ENCODE measurements around the gene MPHOSPH9.
"Not testable (repeated sequence)": the region's sequence is repeated elsewhere in the genome, so short reads cannot be mapped to it uniquely, and the experiment has no call there.

MPHOSPH9 gene

DNA sequence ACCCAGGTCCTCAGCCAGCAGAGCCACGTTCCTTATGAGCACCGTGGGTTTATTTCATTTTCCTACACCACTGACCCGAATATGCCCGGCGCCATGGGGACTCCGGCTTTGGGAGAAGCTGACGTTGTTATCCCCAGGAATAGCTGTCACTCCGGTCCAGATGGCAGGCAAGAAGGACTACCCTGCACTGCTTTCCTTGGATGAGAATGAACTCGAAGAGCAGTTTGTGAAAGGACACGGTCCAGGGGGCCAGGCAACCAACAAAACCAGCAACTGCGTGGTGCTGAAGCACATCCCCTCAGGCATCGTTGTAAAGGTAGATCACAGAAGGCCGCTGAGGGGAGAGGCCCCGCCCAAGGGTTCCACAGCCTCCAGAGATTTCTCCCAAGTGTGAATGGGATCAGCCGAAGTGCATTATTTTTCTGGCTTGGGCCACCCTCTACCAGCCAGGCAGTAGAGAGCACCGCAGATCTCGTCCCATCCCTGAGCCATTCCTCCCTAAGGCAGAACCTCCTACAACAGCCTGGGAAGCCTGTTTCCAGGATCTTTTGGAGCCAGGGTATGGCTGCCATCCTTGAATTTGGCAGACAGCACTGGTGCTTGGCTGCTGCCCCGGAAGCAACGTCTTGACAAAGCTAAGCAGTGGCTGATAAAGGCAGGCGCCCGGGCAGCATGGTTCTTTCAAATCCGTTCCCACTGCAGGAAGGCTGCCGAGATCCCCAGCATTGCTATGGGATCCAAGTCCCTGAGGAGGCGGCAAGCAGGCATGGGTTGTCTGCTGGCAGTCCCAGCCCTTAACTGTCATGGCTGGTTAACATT, 20.9 kb upstream of the MPHOSPH9 start:
- H3K9ac ChIP-seq (ENCODE audit: low read depth, low read length, poor library complexity): no peak overlapping the region
- no peaks in the 10 kb centered on the region for H3K4me1 ChIP-seq (ENCODE audit: control insufficient read depth in 2 of 2, insufficient read depth in 1 of 2, low read depth in 1 of 2, low read length in 2 of 2)
- no peak overlapping the region for H3K4me3 ChIP-seq (ENCODE audit: low read length in 2 of 2)
- no peak overlapping the region for H2BK120ac ChIP-seq (ENCODE audit: low read depth, low read length)
- H3K79me1 ChIP-seq (ENCODE audit: low read depth, low read length): peaks cover 10% of the 10 kb centered on the region
- H2AK5ac ChIP-seq (ENCODE audit: low read depth, low read length): no peak overlapping the region
- H3K4ac ChIP-seq (ENCODE audit: low read length): no peak overlapping the region
- H3K14ac ChIP-seq (ENCODE audit: low read length): no peak overlapping the region
- no peak overlapping the region for H2BK12ac ChIP-seq (ENCODE audit: low read length)
- H3K27ac ChIP-seq (replicated peaks; ENCODE audit: low read length): no peak overlapping the region
- H2BK5ac ChIP-seq (ENCODE audit: low read length): no peak overlapping the region
- H3K36me3 ChIP-seq (replicated peaks in 1 of 2; ENCODE audit: control insufficient read depth in 2 of 2, insufficient read depth in 2 of 2, low read length in 2 of 2): peaks cover 39 to 81% of the 10 kb centered on the region in 2 donors
- no peak overlapping the region for H2AFZ ChIP-seq (ENCODE audit: low read length)
- H2BK15ac ChIP-seq (ENCODE audit: low read length): no peak overlapping the region
- H4K91ac ChIP-seq (ENCODE audit: low read depth, low read length, poor library complexity): no peak overlapping the region
- DNase-seq (ENCODE audit: low spot score): no peak
- H3K9me3 ChIP-seq (replicated peaks in 1 of 2; ENCODE audit: control insufficient read depth in 2 of 2, insufficient read depth in 1 of 2, low read depth in 1 of 2, low read length in 2 of 2): peaks cover 0 to 5% of the 10 kb centered on the region in 2 donors
- no CpG with 5 or more reads among the region's 24 CpGs for WGBS, 2 donors (ENCODE audit: extremely low coverage in 2 of 2, insufficient read length in 2 of 2, insufficient replicate concordance in 1 of 2)
- H3K4me2 ChIP-seq (ENCODE audit: insufficient read depth, low read length, poor library complexity, severe bottlenecking): no peak overlapping the region
- no peak overlapping the region for H3K18ac ChIP-seq (ENCODE audit: low read length)
- no peak overlapping the region for H3K23ac ChIP-seq (ENCODE audit: low read depth, low read length, poor library complexity)
- H3K27me3 ChIP-seq (ENCODE audit: control insufficient read depth in 3 of 3, insufficient read depth in 3 of 3, low read depth in 1 of 3, low read length in 3 of 3): no peaks in the 10 kb centered on the region
- H4K8ac ChIP-seq (ENCODE audit: low read depth, low read length): no peak overlapping the region

DNA sequence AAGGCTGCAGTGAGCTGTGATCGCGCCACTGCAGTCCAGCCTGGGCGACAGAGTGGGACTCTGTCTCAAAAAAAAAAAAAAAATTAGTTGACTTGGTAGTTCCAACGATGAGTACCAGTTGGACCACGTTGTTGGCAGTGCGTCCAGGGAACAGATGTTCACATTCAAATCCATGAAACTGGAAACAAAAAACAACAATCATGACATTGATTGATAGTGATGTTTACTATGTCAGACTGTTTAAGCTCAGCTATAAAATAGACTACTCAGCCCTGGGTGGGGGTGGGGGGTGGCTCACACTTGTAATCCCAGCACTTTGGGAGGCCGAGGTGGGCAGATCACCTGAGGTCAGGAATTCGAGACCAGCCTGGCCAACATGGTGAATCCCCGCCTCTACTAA, 19.4 kb upstream of the MPHOSPH9 start:
- no CpG with 5 or more reads among the region's 9 CpGs for WGBS, 2 donors (ENCODE audit: extremely low coverage in 2 of 2, insufficient read length in 2 of 2, insufficient replicate concordance in 1 of 2)
- not testable (repeated sequence) for H3K4me3 ChIP-seq (ENCODE audit: low read length in 2 of 2); H2BK12ac ChIP-seq (ENCODE audit: low read length)

DNA sequence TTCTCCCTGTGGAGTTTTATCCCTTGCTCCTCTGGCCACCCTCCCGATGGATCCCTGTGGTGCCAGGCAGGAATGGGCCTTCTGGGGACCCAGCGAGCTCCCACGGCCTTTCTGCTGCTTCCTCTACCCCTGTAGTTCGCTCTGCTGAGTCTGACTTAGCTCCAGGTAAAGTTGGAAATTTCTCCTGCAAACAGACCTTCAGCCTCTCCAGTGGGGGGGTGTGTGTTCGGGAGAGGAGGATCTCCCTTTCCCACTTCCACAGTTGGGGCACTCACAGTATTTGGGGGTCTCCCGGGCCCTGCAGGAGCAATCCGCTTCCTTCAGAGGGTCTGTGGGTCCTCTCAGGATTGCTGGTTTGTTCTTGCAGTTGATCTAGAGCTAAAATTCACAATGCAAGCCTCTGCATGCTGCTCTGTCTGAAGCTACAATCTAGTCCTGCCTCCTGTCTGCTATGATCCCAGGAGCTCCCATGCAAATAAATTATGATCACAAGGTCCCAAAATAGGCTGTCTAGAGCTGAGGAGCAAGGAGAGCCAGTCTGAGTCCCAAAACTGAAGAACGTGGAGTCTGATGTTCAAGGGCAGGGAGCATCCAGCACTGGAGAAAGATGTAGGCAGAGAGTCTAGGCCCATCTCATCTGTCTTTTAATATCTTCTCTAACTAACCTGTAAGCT, 18.6 kb upstream of the MPHOSPH9 start:
- no peak overlapping the region for H3K18ac ChIP-seq (ENCODE audit: low read length)
- no peak overlapping the region for H3K4me3 ChIP-seq (ENCODE audit: low read length in 2 of 2)
- H3K23ac ChIP-seq (ENCODE audit: low read depth, low read length, poor library complexity): no peak overlapping the region
- H3K4ac ChIP-seq (ENCODE audit: low read length): no peak overlapping the region
- no peak overlapping the region for H2BK5ac ChIP-seq (ENCODE audit: low read length)
- H3K36me3 ChIP-seq (replicated peaks in 1 of 2; ENCODE audit: control insufficient read depth in 2 of 2, insufficient read depth in 2 of 2, low read length in 2 of 2): peaks cover 31 to 63% of the 10 kb centered on the region in 2 donors
- H2BK120ac ChIP-seq (ENCODE audit: low read depth, low read length): no peak overlapping the region
- H3K4me1 ChIP-seq (ENCODE audit: control insufficient read depth in 2 of 2, insufficient read depth in 1 of 2, low read depth in 1 of 2, low read length in 2 of 2): no peaks in the 10 kb centered on the region
- no peak overlapping the region for H3K14ac ChIP-seq (ENCODE audit: low read length)
- DNase-seq (ENCODE audit: low spot score): no peak
- no peak overlapping the region for H4K8ac ChIP-seq (ENCODE audit: low read depth, low read length)
- H3K9ac ChIP-seq (ENCODE audit: low read depth, low read length, poor library complexity): no peak overlapping the region
- H3K27me3 ChIP-seq (ENCODE audit: control insufficient read depth in 3 of 3, insufficient read depth in 3 of 3, low read depth in 1 of 3, low read length in 3 of 3): no peaks in the 10 kb centered on the region
- no CpG with 5 or more reads among the region's 8 CpGs for WGBS, 2 donors (ENCODE audit: extremely low coverage in 2 of 2, insufficient read length in 2 of 2, insufficient replicate concordance in 1 of 2)
- no peak overlapping the region for H2BK12ac ChIP-seq (ENCODE audit: low read length)
- no peak overlapping the region for H2AK5ac ChIP-seq (ENCODE audit: low read depth, low read length)
- H3K9me3 ChIP-seq (replicated peaks in 1 of 2; ENCODE audit: control insufficient read depth in 2 of 2, insufficient read depth in 1 of 2, low read depth in 1 of 2, low read length in 2 of 2): peaks cover 6 to 9% of the 10 kb centered on the region in 2 donors
- H3K4me2 ChIP-seq (ENCODE audit: insufficient read depth, low read length, poor library complexity, severe bottlenecking): no peak overlapping the region
- H2BK15ac ChIP-seq (ENCODE audit: low read length): no peak overlapping the region
- H3K27ac ChIP-seq (replicated peaks; ENCODE audit: low read length): no peak overlapping the region
- peaks cover 10% of the 10 kb centered on the region for H3K79me1 ChIP-seq (ENCODE audit: low read depth, low read length)
- no peak overlapping the region for H2AFZ ChIP-seq (ENCODE audit: low read length)
- H4K91ac ChIP-seq (ENCODE audit: low read depth, low read length, poor library complexity): no peak overlapping the region

More for the DNA sequence above, 19.4 kb upstream of the MPHOSPH9 start:
- H2BK15ac ChIP-seq (ENCODE audit: low read length); H2AFZ ChIP-seq (ENCODE audit: low read length); H2BK5ac ChIP-seq (ENCODE audit: low read length); DNase-seq (ENCODE audit: low spot score); H2AK5ac ChIP-seq (ENCODE audit: low read depth, low read length); H3K4me2 ChIP-seq (ENCODE audit: insufficient read depth, low read length, poor library complexity, severe bottlenecking); H2BK120ac ChIP-seq (ENCODE audit: low read depth, low read length); H3K4ac ChIP-seq (ENCODE audit: low read length); H3K18ac ChIP-seq (ENCODE audit: low read length); H3K27ac ChIP-seq (replicated peaks; ENCODE audit: low read length); H3K4me1 ChIP-seq (ENCODE audit: control insufficient read depth in 2 of 2, insufficient read depth in 1 of 2, low read depth in 1 of 2, low read length in 2 of 2); H3K9ac ChIP-seq (ENCODE audit: low read depth, low read length, poor library complexity); H3K14ac ChIP-seq (ENCODE audit: low read length); H4K8ac ChIP-seq (ENCODE audit: low read depth, low read length); H4K91ac ChIP-seq (ENCODE audit: low read depth, low read length, poor library complexity); H3K23ac ChIP-seq (ENCODE audit: low read depth, low read length, poor library complexity); H3K9me3 ChIP-seq (replicated peaks in 1 of 2; ENCODE audit: control insufficient read depth in 2 of 2, insufficient read depth in 1 of 2, low read depth in 1 of 2, low read length in 2 of 2); H3K27me3 ChIP-seq (ENCODE audit: control insufficient read depth in 3 of 3, insufficient read depth in 3 of 3, low read depth in 1 of 3, low read length in 3 of 3): not testable (repeated sequence)
- Histone ChIP-seq H3K36me3 (replicated peaks in 1 of 2; ENCODE audit: control insufficient read depth in 2 of 2, insufficient read depth in 2 of 2, low read length in 2 of 2) (peaks cover 33 to 70% of the 10 kb centered on the region in 2 donors), H3K79me1 (ENCODE audit: low read depth, low read length) (peaks cover 10% of the 10 kb centered on the region)
